HUES48 (cell line): ENCODE measurements around the gene UGT1A8.
"Not testable (repeated sequence)": the region's sequence is repeated elsewhere in the genome, so short reads cannot be mapped to it uniquely, and the experiment has no call there.

Experiments
- H3K27ac ChIP-seq: one replicate; pipeline ENCODE4 v1.7.0; 2013; ENCODE audit warnings: low read depth, low read length, inconsistent platforms
- H3K27me3 ChIP-seq: 2 replicates; pipeline ENCODE4 v1.6.1; 2013; ENCODE audit warnings: mild to moderate bottlenecking, low read length; ENCODE audit not compliant: control insufficient read depth, insufficient read depth
- H3K36me3 ChIP-seq: 2 replicates; pipeline ENCODE4 v1.6.1; 2013; ENCODE audit warnings: low read length; ENCODE audit not compliant: control insufficient read depth, insufficient read depth
- H3K4me1 ChIP-seq: 2 replicates; pipeline ENCODE4 v1.6.1; 2013; ENCODE audit warnings: mild to moderate bottlenecking, low read length; ENCODE audit not compliant: control insufficient read depth, insufficient read depth
- H3K4me3 ChIP-seq: 2 replicates; pipeline ENCODE4 v1.5.1; 2013; ENCODE audit warnings: mild to moderate bottlenecking, low read depth, low read length
- H3K9ac ChIP-seq: 2 replicates; pipeline ENCODE4 v1.6.1; 2013; ENCODE audit warnings: mild to moderate bottlenecking, low read depth, low read length, moderate library complexity
- H3K9me3 ChIP-seq: 2 replicates; pipeline ENCODE4 v1.6.1; 2013; ENCODE audit warnings: low read length; ENCODE audit not compliant: control insufficient read depth, insufficient read depth

UGT1A8 gene

GRCh38 chr2:233747283-233747544 lies 129.8 kb downstream of the UGT1A8 start:
- Histone ChIP-seq H3K9me3 (peaks cover 32% of the 10 kb centered on the region), H3K9ac (no peak overlapping the region)

GRCh38 chr2:233750689-233751088 lies 133.3 kb downstream of the UGT1A8 start:
- not testable (repeated sequence) for H3K27me3 ChIP-seq, H3K9ac ChIP-seq, H3K27ac ChIP-seq, H3K36me3 ChIP-seq, H3K4me3 ChIP-seq, H3K4me1 ChIP-seq
- H3K9me3 ChIP-seq, result peaks cover 28% of the 10 kb centered on the region

More at GRCh38 chr2:233747283-233747544, 129.8 kb downstream of the UGT1A8 start:
- Histone ChIP-seq H3K36me3 (no peaks in the 10 kb centered on the region), H3K27ac (no peak overlapping the region), H3K4me1 (no peaks in the 10 kb centered on the region), H3K27me3 (no peaks in the 10 kb centered on the region), H3K4me3 (no peak overlapping the region)

GRCh38 chr2:233751212-233752009 lies 134.0 kb downstream of the UGT1A8 start:
- not testable (repeated sequence) for H3K27ac ChIP-seq, H3K27me3 ChIP-seq, H3K4me3 ChIP-seq, H3K9ac ChIP-seq, H3K4me1 ChIP-seq, H3K36me3 ChIP-seq
- peaks cover 28% of the 10 kb centered on the region for H3K9me3 ChIP-seq

- H3K9me3 ChIP-seq, result peaks cover 26% of the 10 kb centered on the region
- no peak overlapping the region for H3K9ac ChIP-seq
- H3K4me3 ChIP-seq, result no peak overlapping the region
- no peaks in the 10 kb centered on the region for H3K4me1 ChIP-seq
- H3K27me3 ChIP-seq, result no peaks in the 10 kb centered on the region
- H3K27ac ChIP-seq, result no peak overlapping the region
- H3K36me3 ChIP-seq, result no peaks in the 10 kb centered on the region
Measured at GRCh38 chr2:233754872-233755611, 137.6 kb downstream of the UGT1A8 start.

- Histone ChIP-seq H3K4me1 (no peaks in the 10 kb centered on the region), H3K36me3 (no peaks in the 10 kb centered on the region), H3K27me3 (no peaks in the 10 kb centered on the region), H3K4me3 (no peak overlapping the region), H3K9me3 (peaks cover 21% of the 10 kb centered on the region), H3K27ac (no peak overlapping the region), H3K9ac (no peak overlapping the region)
Measured at GRCh38 chr2:233756429-233757081, 139.1 kb downstream of the UGT1A8 start.

- Histone ChIP-seq H3K4me3 (no peak overlapping the region), H3K36me3 (no peaks in the 10 kb centered on the region), H3K9me3 (peaks cover 19% of the 10 kb centered on the region), H3K27me3 (no peaks in the 10 kb centered on the region), H3K9ac (no peak overlapping the region), H3K4me1 (no peaks in the 10 kb centered on the region), H3K27ac (no peak overlapping the region)
Measured at GRCh38 chr2:233758141-233758540, 140.7 kb downstream of the UGT1A8 start.

- H3K4me3 ChIP-seq, result no peak overlapping the region
- H3K27me3 ChIP-seq, result no peaks in the 10 kb centered on the region
- H3K27ac ChIP-seq, result no peak overlapping the region
- H3K9ac ChIP-seq, result no peak overlapping the region
- H3K4me1 ChIP-seq, result no peaks in the 10 kb centered on the region
- H3K9me3 ChIP-seq, result peaks cover 15% of the 10 kb centered on the region
- no peaks in the 10 kb centered on the region for H3K36me3 ChIP-seq
Measured at GRCh38 chr2:233758849-233759248, 141.4 kb downstream of the UGT1A8 start.

GRCh38 chr2:233760043-233760442 lies 142.6 kb downstream of the UGT1A8 start, which contains the start of gene UGT1A1:
UGT1A1 (plus strand) TSS chr2:233760270; CDS start chr2:233760288, 18 bp downstream.
- Histone ChIP-seq H3K4me3 (no peak within 1 kb of the TSS), H3K9me3 (peaks cover 15% of the 10 kb centered on the region; the same call in 1 of the 2 replicates), H3K9ac (no peak within 1 kb of the TSS), H3K36me3 (no peaks in the 10 kb centered on the region), H3K27ac (no peak within 1 kb of the TSS), H3K27me3 (no peaks in the 10 kb centered on the region), H3K4me1 (no peaks in the 10 kb centered on the region)

GRCh38 chr2:233761040-233761769 lies 143.8 kb downstream of the UGT1A8 start:
- H3K4me1 ChIP-seq, result no peaks in the 10 kb centered on the region
- H3K9me3 ChIP-seq, result peaks cover 15% of the 10 kb centered on the region; the same call in 1 of the 2 replicates
- no peaks in the 10 kb centered on the region for H3K36me3 ChIP-seq
- no peak overlapping the region for H3K4me3 ChIP-seq
- H3K9ac ChIP-seq, result no peak overlapping the region
- H3K27ac ChIP-seq, result no peak overlapping the region
- no peaks in the 10 kb centered on the region for H3K27me3 ChIP-seq

- 0 out of 2 replicates have a peak, but pooled peaks cover 7% of the 10 kb centered on the region for H3K9me3 ChIP-seq
- H3K27ac ChIP-seq, result no peak overlapping the region
- no peaks in the 10 kb centered on the region for H3K4me1 ChIP-seq
- no peak overlapping the region for H3K4me3 ChIP-seq
- H3K27me3 ChIP-seq, result no peaks in the 10 kb centered on the region
- H3K36me3 ChIP-seq, result no peaks in the 10 kb centered on the region
- H3K9ac ChIP-seq, result no peak overlapping the region
Measured at GRCh38 chr2:233764264-233764663, 146.8 kb downstream of the UGT1A8 start.
